ENCODE measurements around the gene RETNLB. TPM values are rescaled to one million over a fixed set of nuclear protein-coding genes. Genes with fewer than 3 reads are reported as not detected.

The RETNLB gene, protein sequence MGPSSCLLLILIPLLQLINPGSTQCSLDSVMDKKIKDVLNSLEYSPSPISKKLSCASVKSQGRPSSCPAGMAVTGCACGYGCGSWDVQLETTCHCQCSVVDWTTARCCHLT
- total RNA-seq, result not detected

- intact Hi-C loops (cut with DNase I; ENCODE audit: low total_unique reads) (no loop called here), in situ Hi-C loops (cut with MboI; ENCODE audit: low sequenced_read_pairs in 4 of 4) (no loop called here)
- Histone ChIP-seq H3K27ac (no peak within 1 kb of the TSS), H3K4me1 (no peaks in the 10 kb centered on the region), H3K27me3 (no peaks in the 10 kb centered on the region), H3K9me3 (no peaks in the 10 kb centered on the region), H3K4me3 (no peak within 1 kb of the TSS), H3K36me3 (no peaks in the 10 kb centered on the region)
- ATAC-seq, result no peak
- no peak for TF ChIP-seq CTCF (IDR thresholded peaks at IDR 0.05 in 4 of 5, conservative IDR thresholded peaks at IDR 0.05 in 1 of 5)
- no peak for TF ChIP-seq POLR2A (IDR thresholded peaks at IDR 0.05)
- DNase-seq, result no peak
Measured at GRCh38 chr3:108757404-108757982, at the start of gene RETNLB. Gene RETNLB (minus strand): TSS chr3:108757410. CDS start chr3:108757185, 225 bp downstream.

DNA sequence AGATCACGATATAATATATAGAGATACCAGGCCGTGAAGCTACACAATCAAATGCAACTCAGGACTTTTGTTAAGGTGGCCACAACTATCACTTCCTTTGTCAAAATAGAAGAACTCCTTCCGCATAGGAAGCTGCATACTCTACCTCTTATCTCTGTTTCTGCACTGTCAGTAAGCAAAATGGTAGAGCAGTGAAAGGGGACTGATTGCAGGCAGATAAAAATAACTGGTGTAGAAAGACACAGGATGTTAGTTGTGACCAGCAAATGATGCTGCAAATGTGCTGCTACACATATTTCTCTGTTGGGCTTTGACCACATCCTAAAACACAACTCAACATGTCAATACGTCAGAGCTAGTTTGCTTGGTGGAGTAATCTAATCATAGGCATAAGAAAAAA is 49.1 kb upstream of the RETNLB start:
- Histone ChIP-seq H3K36me3 (no peaks in the 10 kb centered on the region), H3K27me3 (no peaks in the 10 kb centered on the region), H3K27ac (no peak overlapping the region), H3K4me3 (no peak overlapping the region), H3K9me3 (no peaks in the 10 kb centered on the region), H3K4me1 (no peaks in the 10 kb centered on the region)
- TF ChIP-seq CTCF (IDR thresholded peaks at IDR 0.05 in 4 of 5, conservative IDR thresholded peaks at IDR 0.05 in 1 of 5) (no peak), POLR2A (IDR thresholded peaks at IDR 0.05) (no peak)
- no peak for ATAC-seq
- no peak for DNase-seq
- intact Hi-C loops (cut with DNase I; ENCODE audit: low total_unique reads) (no loop called here), in situ Hi-C loops (cut with MboI; ENCODE audit: low sequenced_read_pairs in 4 of 4) (no loop called here)

DNA sequence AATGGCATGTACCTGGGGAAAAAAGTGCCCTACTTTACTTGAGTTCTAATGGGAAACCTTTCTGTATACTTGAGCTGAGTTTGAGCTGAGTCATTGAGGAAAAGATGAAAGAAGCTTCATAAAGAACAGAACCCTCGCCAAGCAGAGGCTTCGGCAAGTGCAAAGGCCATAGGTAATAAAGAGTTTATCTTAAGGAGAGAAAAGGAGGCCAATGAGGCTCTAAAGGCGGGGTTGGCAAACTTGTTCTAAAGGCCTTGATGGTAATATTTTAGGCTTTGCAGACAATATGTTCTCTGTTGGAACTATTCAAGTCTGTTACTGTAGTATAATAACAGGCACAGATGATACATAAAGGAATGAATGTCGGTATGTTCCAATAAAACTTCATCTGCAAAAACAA is 47.8 kb upstream of the RETNLB start:
- no peak for TF ChIP-seq POLR2A (IDR thresholded peaks at IDR 0.05)
- no peak for TF ChIP-seq CTCF (IDR thresholded peaks at IDR 0.05 in 4 of 5, conservative IDR thresholded peaks at IDR 0.05 in 1 of 5)
- Histone ChIP-seq H3K9me3 (no peaks in the 10 kb centered on the region), H3K36me3 (no peaks in the 10 kb centered on the region), H3K27ac (no peak overlapping the region), H3K27me3 (no peaks in the 10 kb centered on the region), H3K4me1 (no peaks in the 10 kb centered on the region), H3K4me3 (no peak overlapping the region)
- no peak for DNase-seq
- in situ Hi-C loops (cut with MboI; ENCODE audit: low sequenced_read_pairs in 4 of 4), result no loop called here
- ATAC-seq, result no peak
- intact Hi-C loops (cut with DNase I; ENCODE audit: low total_unique reads), result no loop called here

- no peaks in the 10 kb centered on the region for H3K9me3 ChIP-seq
- no peak overlapping the region for H3K4me3 ChIP-seq
- H3K36me3 ChIP-seq, result no peaks in the 10 kb centered on the region
- H3K27me3 ChIP-seq, result no peaks in the 10 kb centered on the region
- in situ Hi-C loops (cut with MboI; ENCODE audit: low sequenced_read_pairs in 4 of 4) (no loop called here), intact Hi-C loops (cut with DNase I; ENCODE audit: low total_unique reads) (no loop called here)
- ATAC-seq (no peak), DNase-seq (no peak)
- H3K4me1 ChIP-seq, result no peaks in the 10 kb centered on the region
- no peak for TF ChIP-seq POLR2A (IDR thresholded peaks at IDR 0.05)
- no peak for TF ChIP-seq CTCF (IDR thresholded peaks at IDR 0.05 in 4 of 5, conservative IDR thresholded peaks at IDR 0.05 in 1 of 5)
- H3K27ac ChIP-seq, result no peak overlapping the region
Measured at GRCh38 chr3:108804437-108804836, 47.2 kb upstream of the RETNLB start.

DNA sequence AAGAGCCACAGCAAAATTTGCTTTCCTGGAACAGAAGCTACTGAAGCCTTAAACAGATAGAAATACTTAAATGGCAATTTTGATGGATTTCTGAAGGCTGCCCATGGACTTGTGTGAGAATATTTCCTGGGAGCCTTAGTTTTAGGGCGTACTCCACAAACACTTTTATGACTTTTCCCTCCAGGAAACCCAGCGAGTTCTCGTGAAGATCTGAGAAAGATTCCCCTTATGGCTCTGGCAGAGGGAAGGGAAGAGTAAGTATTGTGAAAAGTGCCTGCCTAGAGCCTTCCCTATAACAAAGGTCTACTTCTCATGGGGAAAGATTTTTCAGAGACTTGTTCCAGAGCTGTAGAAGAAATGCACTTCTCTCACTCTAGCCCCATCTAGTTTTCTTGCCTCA is 34.3 kb upstream of the RETNLB start:
- Histone ChIP-seq H3K4me1 (no peaks in the 10 kb centered on the region), H3K27me3 (no peaks in the 10 kb centered on the region), H3K36me3 (no peaks in the 10 kb centered on the region), H3K9me3 (no peaks in the 10 kb centered on the region), H3K27ac (no peak overlapping the region), H3K4me3 (no peak overlapping the region)
- in situ Hi-C loops (cut with MboI; ENCODE audit: low sequenced_read_pairs in 4 of 4), result no loop called here
- DNase-seq (no peak), ATAC-seq (no peak)
- intact Hi-C loops (cut with DNase I; ENCODE audit: low total_unique reads), result no loop called here
- TF ChIP-seq POLR2A (IDR thresholded peaks at IDR 0.05), result no peak
- no peak for TF ChIP-seq CTCF (IDR thresholded peaks at IDR 0.05 in 4 of 5, conservative IDR thresholded peaks at IDR 0.05 in 1 of 5)
